ENCODE measurements around the gene SLC38A9.
"Not testable (repeated sequence)": the region's sequence is repeated elsewhere in the genome, so short reads cannot be mapped to it uniquely, and the experiment has no call there.

- TF ChIP-seq CTCF, POLR2A (IDR thresholded peaks at IDR 0.05): not testable (repeated sequence)
Observed at GRCh38 chr5:55761721-55762120, 49.6 kb upstream of the SLC38A9 start.
